RWPE1 (cell line): Measurements from ENCODE around the gene ANXA5.

Experiments
- CTCF ChIA-PET: fragments of 350-600 bp; sonication (Branson Sonifier 250); formaldehyde crosslinking; extraction: SDS; loops from one replicate; lab custom pipeline; 2021; lab: Yijun Ruan, JAX
- POLR2A ChIA-PET: fragments of 400-600 bp; formaldehyde crosslinking; extraction: SDS; loops from one replicate; lab custom pipeline; 2020; ENCODE audit warnings: antibody characterized with exemption; ENCODE audit not compliant: low non-redundant PET; lab: Yijun Ruan, JAX
- DNase-seq: peaks from one replicate; pipeline ENCODE4 v3.0.0; 2012; ENCODE audit warnings: low spot score
- H3K27ac ChIP-seq: fragments of 450-650 bp; 2 replicates; pipeline ENCODE4 v1.5.1; 2017
- CTCF ChIP-seq: fragments of 450-650 bp; conservative IDR thresholded peaks from 2 replicates; pipeline ENCODE4 v1.5.1; 2017; ENCODE audit warnings: low read depth, mild to moderate bottlenecking

ANXA5 gene

DNA sequence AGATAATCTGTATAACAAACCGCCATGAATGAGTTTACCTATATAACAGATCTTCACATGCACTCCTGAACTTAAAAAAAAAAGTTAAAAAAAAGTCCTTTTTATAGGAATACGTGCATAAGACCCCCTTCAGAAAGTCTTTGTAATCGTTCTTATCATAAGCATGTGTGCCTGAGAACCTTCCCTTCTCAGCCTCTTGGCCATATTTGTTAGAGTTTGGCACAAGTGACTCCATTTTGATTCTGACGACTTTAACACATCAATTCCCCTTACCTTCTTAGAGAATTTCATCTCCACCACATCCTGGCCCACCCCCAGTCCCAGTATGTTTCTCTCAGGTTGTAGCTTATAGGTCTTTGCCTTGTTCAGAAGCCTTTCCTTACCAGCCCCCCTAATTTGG is 16.0 kb upstream of the ANXA5 start:
- TF ChIP-seq CTCF: no peak
- no peak overlapping the region for H3K27ac ChIP-seq
- POLR2A ChIA-PET: no interaction called here
- CTCF ChIA-PET: no interaction called here
- DNase-seq: no peak

- DNase-seq: peak; percentile 19
- peak overlapping the region; percentile 84 for H3K27ac ChIP-seq
- POLR2A ChIA-PET: no interaction called here
- TF ChIP-seq CTCF: no peak
- CTCF ChIA-PET: no interaction called here
Measured at GRCh38 chr4:121712001-121712651, 15.3 kb upstream of the ANXA5 start.

DNA sequence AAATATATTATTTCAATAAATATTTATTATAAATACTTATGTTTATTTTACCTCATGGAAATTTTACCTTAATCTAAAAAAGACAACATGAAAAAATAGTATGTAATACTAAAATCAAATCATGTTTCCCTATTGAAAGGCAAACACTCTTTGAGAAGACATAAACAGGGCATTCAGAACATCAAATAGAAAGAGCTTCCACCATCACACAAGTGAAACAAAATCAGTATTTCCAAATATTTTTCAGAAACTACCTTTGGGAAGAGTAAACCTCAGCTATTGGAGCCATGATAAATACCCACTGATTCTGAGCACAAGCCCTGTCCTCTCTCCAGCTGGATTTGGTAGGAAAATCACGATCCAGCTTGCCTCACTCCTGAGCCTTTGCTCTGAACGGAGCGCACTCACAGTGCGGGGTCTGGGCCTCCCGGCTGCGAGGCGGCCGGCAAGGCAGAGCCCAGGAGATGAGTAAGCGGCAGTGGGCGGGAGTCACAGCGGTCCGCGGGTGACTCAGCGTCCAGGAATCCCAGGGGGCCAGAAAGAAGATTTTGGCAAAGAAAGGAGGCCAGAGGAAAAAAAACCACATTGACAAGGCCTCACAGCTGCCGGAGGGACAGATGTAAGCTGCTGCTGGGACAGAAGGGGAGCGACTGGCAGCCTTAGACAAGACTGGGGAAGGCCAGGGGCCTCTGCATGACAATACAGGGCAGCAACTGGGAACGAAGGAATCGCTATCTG is 14.7 kb upstream of the ANXA5 start:
- CTCF ChIA-PET: no interaction called here
- peak; percentile 92 for DNase-seq
- no peak for TF ChIP-seq CTCF
- peak overlapping the region; percentile 84 for H3K27ac ChIP-seq
- POLR2A ChIA-PET: interaction anchor here (1.0 kb wide), 1 partner anchor 15 kb away, joined by 4 read pairs; the partner anchor contains the start of gene ANXA5

DNA sequence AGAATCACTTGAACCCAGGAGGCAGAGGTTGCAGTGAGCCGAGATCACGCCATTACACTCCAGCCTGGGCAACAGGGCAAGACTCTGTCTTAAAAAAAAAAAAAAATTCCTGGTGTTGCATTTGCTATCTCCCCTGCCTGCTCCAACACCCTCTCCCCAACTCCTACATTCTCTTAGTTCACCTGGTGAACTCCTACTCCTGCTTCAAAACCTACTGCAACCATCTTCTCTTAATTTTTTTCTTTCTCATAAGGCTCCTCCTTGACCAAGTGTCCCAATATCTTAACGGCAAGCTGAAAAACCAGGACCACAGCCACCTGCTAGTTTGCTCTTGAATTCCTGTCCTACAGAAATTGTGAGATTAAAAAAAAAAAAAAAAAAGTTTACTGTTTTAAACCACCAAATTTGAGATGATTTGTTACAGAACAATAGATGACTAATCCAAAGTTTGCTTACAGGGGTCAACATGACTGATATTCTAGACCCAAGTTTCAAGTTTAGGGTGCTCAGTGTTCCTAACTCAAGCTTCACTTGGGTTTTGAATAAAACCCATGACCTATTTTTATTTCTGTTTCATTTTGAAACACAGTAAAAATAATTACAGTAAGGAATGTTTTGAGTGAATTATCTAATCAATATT is 13.1 kb upstream of the ANXA5 start:
- no peak for DNase-seq
- H3K27ac ChIP-seq: no peak overlapping the region
- CTCF ChIA-PET: interaction anchor here (0.6 kb wide), 1 partner anchor 336 kb away, joined by 3 read pairs; no protein-coding TSS in a partner anchor

DNA sequence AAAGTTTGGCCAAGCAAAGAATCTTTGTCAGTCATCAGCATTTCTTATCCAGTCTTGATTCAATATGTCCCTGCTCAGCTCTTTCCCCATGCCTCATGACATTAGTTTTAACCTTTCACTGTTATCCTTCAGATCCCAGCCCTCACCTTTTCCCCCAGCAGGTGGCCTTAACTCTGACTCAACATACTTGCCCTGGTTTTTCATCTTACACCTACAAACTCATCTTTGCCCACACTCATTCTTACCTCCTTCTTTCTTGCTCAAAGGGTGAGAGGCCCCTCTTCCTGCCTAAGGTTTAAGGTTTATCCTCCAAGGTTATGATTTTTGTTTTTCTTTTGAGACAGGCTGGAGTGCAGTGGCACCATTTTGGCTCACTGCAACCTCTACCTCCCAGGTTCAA is 10.6 kb upstream of the ANXA5 start:
- no peak overlapping the region for H3K27ac ChIP-seq
- no peak for TF ChIP-seq CTCF
- POLR2A ChIA-PET: interaction anchor here (0.5 to 1.1 kb wide), 3 partner anchors 10 to 21 kb away, joined by 3 read pairs; no protein-coding TSS in a partner anchor
- CTCF ChIA-PET: interaction anchor here (0.6 kb wide), 1 partner anchor 509 kb away, joined by 3 read pairs; no protein-coding TSS in a partner anchor
- DNase-seq: no peak

More for the DNA sequence above, 13.1 kb upstream of the ANXA5 start:
- POLR2A ChIA-PET: no interaction called here
- no peak for TF ChIP-seq CTCF

DNA sequence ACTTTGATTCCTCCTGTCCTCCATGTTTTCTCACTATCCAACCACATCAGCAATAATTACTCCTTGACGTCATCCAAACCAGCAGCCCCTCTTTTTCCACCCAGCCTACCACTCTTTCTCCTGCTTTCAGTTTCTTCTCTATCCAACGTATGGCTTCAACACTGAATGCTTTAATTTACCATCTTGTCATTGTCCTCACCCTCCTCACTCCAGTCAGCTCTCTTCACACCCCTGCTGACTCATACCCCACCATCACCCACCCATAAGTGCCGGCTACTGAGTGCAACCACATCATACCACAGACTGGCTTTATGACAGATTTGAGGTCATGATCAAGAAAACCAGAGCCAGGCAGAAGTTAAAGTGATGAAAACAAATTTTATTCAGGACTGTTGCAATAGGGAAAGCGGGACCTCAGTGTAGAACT is 9.8 kb upstream of the ANXA5 start:
- TF ChIP-seq CTCF: no peak
- POLR2A ChIA-PET: no interaction called here
- CTCF ChIA-PET: interaction anchor here (0.6 kb wide), 1 partner anchor 509 kb away, joined by 3 read pairs; no protein-coding TSS in a partner anchor
- no peak for DNase-seq
- no peak overlapping the region for H3K27ac ChIP-seq
